GM12872 (cell line): Measurements from ENCODE around the gene STARD7.

Source experiments
- TF ChIP-seq, protein P1 (sequence below): IDR thresholded peaks from 3 replicates; pipeline ENCODE4 v1.5.1; 2011; ENCODE audit warnings: low read depth, mild to moderate bottlenecking, low read length, moderate library complexity; ENCODE audit not compliant: insufficient read depth

Gene STARD7

GRCh38 chr2:96241227-96241626 lies 32.6 kb upstream of the STARD7 start:
- TF ChIP-seq, protein P1, sequence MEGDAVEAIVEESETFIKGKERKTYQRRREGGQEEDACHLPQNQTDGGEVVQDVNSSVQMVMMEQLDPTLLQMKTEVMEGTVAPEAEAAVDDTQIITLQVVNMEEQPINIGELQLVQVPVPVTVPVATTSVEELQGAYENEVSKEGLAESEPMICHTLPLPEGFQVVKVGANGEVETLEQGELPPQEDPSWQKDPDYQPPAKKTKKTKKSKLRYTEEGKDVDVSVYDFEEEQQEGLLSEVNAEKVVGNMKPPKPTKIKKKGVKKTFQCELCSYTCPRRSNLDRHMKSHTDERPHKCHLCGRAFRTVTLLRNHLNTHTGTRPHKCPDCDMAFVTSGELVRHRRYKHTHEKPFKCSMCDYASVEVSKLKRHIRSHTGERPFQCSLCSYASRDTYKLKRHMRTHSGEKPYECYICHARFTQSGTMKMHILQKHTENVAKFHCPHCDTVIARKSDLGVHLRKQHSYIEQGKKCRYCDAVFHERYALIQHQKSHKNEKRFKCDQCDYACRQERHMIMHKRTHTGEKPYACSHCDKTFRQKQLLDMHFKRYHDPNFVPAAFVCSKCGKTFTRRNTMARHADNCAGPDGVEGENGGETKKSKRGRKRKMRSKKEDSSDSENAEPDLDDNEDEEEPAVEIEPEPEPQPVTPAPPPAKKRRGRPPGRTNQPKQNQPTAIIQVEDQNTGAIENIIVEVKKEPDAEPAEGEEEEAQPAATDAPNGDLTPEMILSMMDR = peak; percentile 34; the same call in 2 of the 3 replicates

DNA sequence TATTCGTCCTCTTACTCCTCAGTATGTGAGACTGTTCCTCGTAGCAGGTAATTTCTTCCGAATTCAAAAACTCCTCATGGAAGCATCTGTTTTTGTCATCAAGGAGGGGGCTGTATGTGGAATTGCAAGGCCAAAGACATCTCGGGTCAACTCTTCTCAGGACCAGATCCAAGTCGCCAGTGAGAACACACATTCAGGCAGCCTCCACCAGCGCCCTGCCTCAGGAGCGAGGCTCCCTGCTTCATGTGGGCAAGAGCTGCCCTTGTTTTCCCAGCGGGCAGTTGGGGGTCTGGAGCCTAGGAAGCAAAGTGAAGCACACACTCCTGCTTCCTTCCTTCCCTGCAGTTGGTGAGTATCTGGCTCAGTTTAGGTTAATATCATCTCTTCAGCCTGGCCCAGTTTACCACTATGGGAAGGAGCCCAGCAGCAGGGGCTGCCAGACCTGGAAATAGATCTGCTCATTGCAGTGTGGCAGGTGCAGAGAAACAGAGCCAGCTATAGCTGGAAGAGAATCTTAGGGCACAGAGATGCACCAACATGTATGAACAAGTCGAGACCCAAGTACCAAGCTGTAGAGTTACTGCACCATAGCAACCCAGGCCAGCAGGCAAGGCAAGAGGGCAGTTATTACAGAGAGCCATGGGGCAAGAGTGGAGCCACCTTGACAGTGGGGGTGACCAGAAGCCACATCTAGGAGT lies 31.9 kb upstream of the STARD7 start:
- TF ChIP-seq, protein P1 = no peak

DNA sequence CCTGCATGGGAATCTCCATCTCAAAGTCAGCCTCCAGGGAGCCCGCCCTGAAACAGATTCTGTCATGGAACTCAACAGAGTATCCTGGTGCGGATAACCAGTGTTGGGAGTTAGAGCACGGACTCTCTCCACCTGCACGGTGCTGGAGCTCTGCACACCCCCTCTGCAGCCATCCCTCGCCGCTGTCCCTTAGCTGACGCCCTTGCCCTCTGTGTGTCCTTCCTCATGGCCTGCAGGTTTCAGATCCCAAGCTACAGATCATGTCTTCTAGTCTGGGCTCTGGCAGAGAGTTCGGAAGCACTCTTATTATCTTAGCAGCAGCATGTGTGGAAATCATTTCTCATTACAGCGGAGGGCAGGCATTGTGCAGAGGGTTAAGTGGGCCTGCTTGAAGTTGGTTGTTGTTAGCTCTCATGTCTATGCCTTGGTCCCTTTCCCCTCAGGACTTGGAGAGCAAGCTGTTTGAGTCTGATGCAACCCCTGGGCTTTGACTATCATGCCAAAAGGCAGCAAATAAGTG lies 31.2 kb upstream of the STARD7 start:
- TF ChIP-seq, protein P1 = no peak

- TF ChIP-seq, protein P1 = no peak
These were observed 30.5 kb upstream of the STARD7 start for GRCh38 chr2:96239091-96239490.

DNA sequence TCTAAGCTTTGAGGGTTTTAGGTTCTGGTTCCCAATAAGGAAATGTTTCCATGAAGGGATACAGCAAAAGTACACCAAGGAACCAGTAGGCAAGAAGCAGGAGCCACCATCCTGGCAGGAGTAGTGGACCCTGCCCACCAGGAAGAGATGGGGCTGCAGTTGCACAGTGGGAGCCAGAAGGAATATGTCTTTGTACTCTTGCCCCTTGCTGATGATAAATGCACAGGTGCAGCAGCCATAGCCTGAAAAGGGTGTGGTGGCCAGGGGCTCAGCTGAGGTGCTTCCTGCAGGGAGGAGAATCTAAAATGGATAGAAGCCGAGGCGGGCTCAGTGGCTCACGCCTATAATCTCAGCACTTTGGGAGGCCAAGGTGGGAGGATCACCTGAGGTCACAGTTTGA lies 29.6 kb upstream of the STARD7 start:
- TF ChIP-seq, protein P1 = no peak

- TF ChIP-seq, protein P1 = no peak
These were observed 28.3 kb upstream of the STARD7 start for GRCh38 chr2:96236882-96237281.

DNA sequence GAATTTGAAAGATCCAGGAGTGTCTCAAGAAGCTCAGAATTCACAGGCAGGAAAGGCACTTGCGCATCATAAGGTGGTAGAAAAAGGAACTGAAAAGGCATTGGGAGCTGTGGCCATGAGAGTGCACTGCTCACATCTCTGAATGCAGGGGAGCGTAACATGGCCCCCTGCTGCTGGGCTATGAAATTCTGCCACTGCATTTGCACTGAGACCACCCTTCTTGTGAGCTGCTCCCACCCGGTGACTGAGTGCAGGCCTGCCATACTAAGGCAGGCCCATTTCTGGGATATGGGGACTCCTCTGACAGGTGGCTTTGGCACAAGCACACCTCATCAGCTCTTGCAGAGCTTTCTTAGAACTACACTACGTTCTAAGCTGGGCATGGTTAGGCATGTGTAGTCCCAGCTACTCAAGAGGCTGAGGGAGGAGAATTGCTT lies 25.3 kb upstream of the STARD7 start:
- TF ChIP-seq, protein P1 = peak; percentile 67
